Measurements from ENCODE around the gene ATG4D. TPM values are rescaled to one million over a fixed set of nuclear protein-coding genes. Genes with fewer than 3 reads are reported as not detected.
A peak's percentile ranks its signal among the peaks of the same experiment; 100 is the strongest.

ATG4D gene
- total and polyA plus RNA-seq, 10 of the 15 experiments (the other 5 are each of a cell fraction or from before 2014, with no cell fraction given) = 0.39 to 28.7 (median 13.4) TPM

DNA sequence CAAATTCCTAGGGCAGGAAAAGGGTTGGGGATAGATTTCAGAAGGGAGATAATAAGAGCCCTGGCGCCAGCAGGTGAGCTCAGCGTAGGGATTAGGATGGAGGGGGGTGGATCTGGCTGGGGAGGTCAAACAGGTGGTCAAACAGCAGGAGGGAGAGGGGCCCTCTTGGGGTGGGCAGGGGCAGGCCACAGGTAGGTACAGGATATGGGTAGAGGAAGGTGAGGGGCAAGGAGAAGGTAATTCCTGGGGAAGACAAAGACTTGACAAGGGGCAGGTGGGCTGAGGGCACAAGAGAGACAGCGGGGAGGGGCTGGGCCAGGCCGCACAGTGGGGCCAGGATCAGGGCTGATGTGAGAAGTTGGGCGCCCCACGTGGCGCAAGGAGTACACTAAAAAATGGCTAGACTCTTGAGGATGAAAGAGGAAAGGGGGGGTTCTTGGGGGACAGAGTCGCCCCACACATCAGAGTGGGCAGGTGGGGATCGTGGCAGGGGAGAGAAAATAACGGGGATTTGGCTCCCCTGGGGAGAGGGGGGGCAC, 21.4 kb downstream of the ATG4D start (continued):
- no peak for TF ChIP-seq ZNF592 (IDR thresholded peaks at IDR 0.05)
- TF ChIP-seq WRNIP1 (IDR thresholded peaks at IDR 0.05; ENCODE audit: borderline replicate concordance, low read depth, low read length) = no peak
- no peak for TF ChIP-seq CHD2 (IDR thresholded peaks at IDR 0.05; ENCODE audit: borderline replicate concordance, low read depth, low read length)
- no peak for TF ChIP-seq IRF5 (IDR thresholded peaks at IDR 0.05; ENCODE audit: borderline replicate concordance)
- no peak for TF ChIP-seq NFIC (IDR thresholded peaks at IDR 0.05; ENCODE audit: low read depth, low read length)
- TF ChIP-seq SIN3A (IDR thresholded peaks at IDR 0.05; ENCODE audit: low read depth, low read length) = no peak
- TF ChIP-seq TCF7 (IDR thresholded peaks at IDR 0.05; ENCODE audit: borderline replicate concordance) = no peak
- 0 out of 3 replicates have a peak, but pooled peaks of 1 of the 2 experiments have one; percentile 20 for TF ChIP-seq EGR1 (IDR thresholded peaks at IDR 0.05; ENCODE audit: borderline replicate concordance in 1 of 2, low read depth in 2 of 2, low read length in 2 of 2)
- peak; percentile 75 for TF ChIP-seq MXI1 (IDR thresholded peaks at IDR 0.05; ENCODE audit: low read depth, low read length)
- no peak for TF ChIP-seq HCFC1 (IDR thresholded peaks at IDR 0.05; ENCODE audit: low read length)
- TF ChIP-seq BRCA1 (IDR thresholded peaks at IDR 0.05; ENCODE audit: low read depth, low read length) = no peak
- peak; percentile 24; the same call in 1 of the 2 replicates for TF ChIP-seq PKNOX1 (IDR thresholded peaks at IDR 0.05)
- TF ChIP-seq NR2C1 (IDR thresholded peaks at IDR 0.05) = no peak
- no peak for TF ChIP-seq SPI1 (IDR thresholded peaks at IDR 0.05; ENCODE audit: borderline replicate concordance, insufficient read depth, low read depth, low read length)
- TF ChIP-seq NBN (IDR thresholded peaks at IDR 0.05) = peak; percentile 64; the same call in 1 of the 2 replicates
- TF ChIP-seq ZNF207 (IDR thresholded peaks at IDR 0.05; ENCODE audit: borderline replicate concordance) = no peak
- no peak; the same call in 1 of the 2 replicates for TF ChIP-seq RUNX3 (IDR thresholded peaks at IDR 0.05; ENCODE audit: low read length)
- peak; percentile 82 for TF ChIP-seq HDGF (IDR thresholded peaks at IDR 0.05)
- no peak for TF ChIP-seq ESRRA (IDR thresholded peaks at IDR 0.05; ENCODE audit: low read length)
- TF ChIP-seq STAT3 (IDR thresholded peaks at IDR 0.05; ENCODE audit: low read depth, low read length) = no peak
- no peak for TF ChIP-seq ZBTB40 (IDR thresholded peaks at IDR 0.05; ENCODE audit: borderline replicate concordance)

Data from GM12878 (cell line).